Ishikawa (cell line): ENCODE data around the gene PPM1L.

ENCODE experiments used
- CEBPB ChIP-seq: IDR thresholded peaks from 2 replicates; pipeline ENCODE4 v1.6.1; 2012
- CREB1 ChIP-seq: IDR thresholded peaks from 2 replicates; pipeline ENCODE4 v1.6.1; 2012; ENCODE audit warnings: low read depth
- EGR1 ChIP-seq: IDR thresholded peaks from 2 replicates; pipeline ENCODE4 v1.6.1; 2012
- EP300 ChIP-seq: IDR thresholded peaks from 2 replicates; pipeline ENCODE4 v1.6.1; 2012; ENCODE audit warnings: borderline replicate concordance
- FOXM1 ChIP-seq: IDR thresholded peaks from 2 replicates; pipeline ENCODE4 v1.6.1; 2012; ENCODE audit warnings: low read depth, borderline replicate concordance
- MAX ChIP-seq: IDR thresholded peaks from 2 replicates; pipeline ENCODE4 v1.6.1; 2012
- NFIC ChIP-seq: IDR thresholded peaks from 2 replicates; pipeline ENCODE4 v1.6.1; 2012
- RAD21 ChIP-seq: IDR thresholded peaks from 2 replicates; pipeline ENCODE4 v1.6.1; 2012; ENCODE audit warnings: low read depth
- REST ChIP-seq: IDR thresholded peaks from 2 replicates; pipeline ENCODE4 v1.6.1; 2012; ENCODE audit warnings: low read depth, mild to moderate bottlenecking
- TAF1 ChIP-seq: IDR thresholded peaks from 2 replicates; pipeline ENCODE4 v1.6.1; 2012; ENCODE audit warnings: low read depth, mild to moderate bottlenecking
- TCF12 ChIP-seq: IDR thresholded peaks from 2 replicates; pipeline ENCODE4 v1.6.1; 2012; ENCODE audit warnings: low read depth
- TEAD4 ChIP-seq: IDR thresholded peaks from 2 replicates; pipeline ENCODE4 v1.6.1; 2012
- YY1 ChIP-seq: IDR thresholded peaks from 2 replicates; pipeline ENCODE4 v1.6.1; 2012; ENCODE audit warnings: low read depth
- ZBTB7A ChIP-seq: IDR thresholded peaks from 2 replicates; pipeline ENCODE4 v1.6.1; 2012; ENCODE audit warnings: low read depth
- TF ChIP-seq, protein P1 (sequence below): IDR thresholded peaks from 2 replicates; pipeline ENCODE4 v1.6.1; 2012

Gene PPM1L

GRCh38 chr3:161025911-161026310 lies 269.9 kb downstream of the PPM1L start:
- TF ChIP-seq CREB1 (no peak), TAF1 (no peak), TCF12 (no peak), EP300 (no peak), EGR1 (no peak), NFIC (no peak), YY1 (no peak), REST (no peak), CEBPB (no peak), RAD21 (no peak)
- TF ChIP-seq, protein P1, sequence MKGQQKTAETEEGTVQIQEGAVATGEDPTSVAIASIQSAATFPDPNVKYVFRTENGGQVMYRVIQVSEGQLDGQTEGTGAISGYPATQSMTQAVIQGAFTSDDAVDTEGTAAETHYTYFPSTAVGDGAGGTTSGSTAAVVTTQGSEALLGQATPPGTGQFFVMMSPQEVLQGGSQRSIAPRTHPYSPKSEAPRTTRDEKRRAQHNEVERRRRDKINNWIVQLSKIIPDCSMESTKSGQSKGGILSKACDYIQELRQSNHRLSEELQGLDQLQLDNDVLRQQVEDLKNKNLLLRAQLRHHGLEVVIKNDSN = no peak

DNA sequence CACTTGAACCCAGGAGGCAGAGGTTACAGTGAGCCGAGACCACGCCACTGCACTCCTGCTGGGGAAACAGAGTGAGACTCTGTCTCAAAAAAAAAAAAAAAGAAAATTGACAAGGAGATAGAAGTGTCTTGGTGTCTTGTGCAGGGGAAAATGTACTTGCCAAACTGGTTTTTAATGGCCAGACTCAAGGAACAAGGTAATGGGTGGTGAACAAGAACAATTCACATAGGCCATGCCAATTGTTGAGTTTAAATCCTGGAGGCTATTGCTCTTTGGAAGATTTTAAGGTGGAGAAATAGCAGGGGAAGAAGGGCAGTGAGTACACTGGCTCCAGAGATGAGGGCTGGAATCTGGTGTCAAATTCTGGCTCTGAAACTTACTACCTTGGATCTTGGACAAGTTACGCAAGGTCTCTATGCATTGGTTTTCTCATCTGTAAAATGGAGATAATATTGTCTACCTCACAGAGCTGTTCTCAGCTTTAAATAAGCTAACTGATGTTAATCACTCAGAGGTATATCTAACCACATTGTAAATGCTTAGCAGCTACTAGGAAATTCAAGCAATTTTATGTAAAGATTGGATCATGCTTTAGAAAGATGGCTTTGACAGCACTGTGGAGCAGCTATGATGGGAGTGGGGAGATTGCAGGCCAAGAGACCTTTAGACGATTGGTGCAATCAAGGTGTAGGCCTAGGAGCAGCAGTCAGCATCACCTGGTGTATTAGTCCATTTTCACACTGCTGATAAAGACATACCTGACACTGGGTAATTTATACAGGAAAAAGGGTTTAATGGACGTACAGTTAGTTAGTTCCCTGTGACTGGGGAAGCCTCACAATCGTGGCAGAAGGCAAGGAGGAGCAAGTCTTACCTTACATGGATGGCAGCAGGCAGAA lies 270.8 kb downstream of the PPM1L start:
- TF ChIP-seq MAX = no peak
- TF ChIP-seq, protein P1 = no peak
- peak; percentile 91 for TF ChIP-seq NFIC
- peak; percentile 97 for TF ChIP-seq CEBPB
- TF ChIP-seq YY1 = peak; percentile 70; the same call in 1 of the 2 replicates
- TF ChIP-seq RAD21 = no peak; the same call in 1 of the 2 replicates
- TF ChIP-seq FOXM1 = peak; percentile 67
- TF ChIP-seq TEAD4 = peak; percentile 69; the same call in 1 of the 2 replicates
- TF ChIP-seq TAF1 = no peak
- TF ChIP-seq TCF12 = peak; percentile 83
- peak; percentile 79 for TF ChIP-seq EP300
- TF ChIP-seq EGR1 = no peak
- no peak for TF ChIP-seq CREB1
- TF ChIP-seq REST = no peak
- TF ChIP-seq ZBTB7A = no peak

- no peak for TF ChIP-seq NFIC
- no peak for TF ChIP-seq FOXM1
- no peak for TF ChIP-seq EP300
- no peak for TF ChIP-seq TAF1
- no peak for TF ChIP-seq CREB1
- TF ChIP-seq YY1 = no peak
- no peak for TF ChIP-seq ZBTB7A
- TF ChIP-seq EGR1 = no peak
- TF ChIP-seq RAD21 = no peak
- TF ChIP-seq, protein P1 = no peak
- no peak for TF ChIP-seq TCF12
Observed at GRCh38 chr3:161028555-161029153, 272.6 kb downstream of the PPM1L start.

DNA sequence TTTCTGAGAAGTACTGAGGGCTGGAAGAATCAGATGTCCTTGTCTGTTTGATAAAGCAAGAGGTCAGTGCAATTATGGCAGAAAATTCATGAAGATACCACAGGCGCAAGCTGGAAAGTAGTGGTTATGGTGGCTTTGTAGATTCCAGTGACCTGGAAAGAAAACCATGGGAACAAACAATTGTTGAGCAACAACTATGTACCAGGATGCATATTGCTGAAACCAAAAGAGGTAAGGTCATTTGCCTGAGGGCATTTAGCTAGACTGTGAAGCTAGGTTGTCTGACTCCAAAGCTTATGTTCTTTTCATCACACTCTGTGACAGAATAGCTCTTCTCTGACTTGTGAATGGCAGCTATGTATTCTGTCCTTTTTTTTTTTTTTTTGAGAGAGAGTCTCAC lies 275.1 kb downstream of the PPM1L start:
- no peak for TF ChIP-seq MAX
- TF ChIP-seq CEBPB = no peak
- no peak for TF ChIP-seq EP300
- TF ChIP-seq TAF1 = no peak
- no peak for TF ChIP-seq NFIC

GRCh38 chr3:161035711-161036110 lies 279.7 kb downstream of the PPM1L start:
- no peak for TF ChIP-seq EP300
- TF ChIP-seq YY1 = no peak
- no peak for TF ChIP-seq TCF12
- no peak for TF ChIP-seq MAX
- TF ChIP-seq REST = no peak
- TF ChIP-seq CREB1 = no peak
- TF ChIP-seq, protein P1 = no peak
- no peak for TF ChIP-seq EGR1
- no peak for TF ChIP-seq CEBPB
- TF ChIP-seq TEAD4 = no peak
- no peak for TF ChIP-seq NFIC
- no peak for TF ChIP-seq TAF1
- no peak for TF ChIP-seq FOXM1
- TF ChIP-seq RAD21 = no peak
- TF ChIP-seq ZBTB7A = no peak
